GM13976 (cell line): Measurements from ENCODE around the gene SLIT3.

Source experiments
- DNase-seq: peaks from one replicate; pipeline ENCODE4 v3.0.0; 2012; ENCODE audit warnings: low spot score
- CTCF ChIP-seq: IDR thresholded peaks from 2 replicates; pipeline ENCODE4 v1.5.1; 2012; ENCODE audit warnings: borderline replicate concordance, mild to moderate bottlenecking; ENCODE audit not compliant: insufficient read depth; ENCODE audit errors: extremely low read depth, missing control alignments, control extremely low read depth
- in situ Hi-C: fragments of 300-500 bp; cut with MboI; formaldehyde crosslinking; loops from one replicate; pipeline ENCODE4 v1.12.0; 2022; ENCODE audit warnings: low sequenced_read_pairs, mixed read lengths, inconsistent platforms; ENCODE audit not compliant: unreplicated experiment

SLIT3 gene

GRCh38 chr5:168660691-168661090 lies 640.2 kb downstream of the SLIT3 start:
- TF ChIP-seq CTCF = no peak
- in situ Hi-C loops = no loop called here
- no peak for DNase-seq

GRCh38 chr5:168659286-168659847 lies 641.6 kb downstream of the SLIT3 start:
- no peak for TF ChIP-seq CTCF
- no peak for DNase-seq
- in situ Hi-C loops = no loop called here

GRCh38 chr5:168658394-168658793 lies 642.5 kb downstream of the SLIT3 start:
- TF ChIP-seq CTCF = no peak
- in situ Hi-C loops = no loop called here
- no peak for DNase-seq

GRCh38 chr5:168656633-168657032 lies 644.3 kb downstream of the SLIT3 start:
- in situ Hi-C loops = no loop called here
- no peak for TF ChIP-seq CTCF
- no peak for DNase-seq

GRCh38 chr5:168655316-168655715 lies 645.6 kb downstream of the SLIT3 start:
- in situ Hi-C loops = no loop called here
- no peak for DNase-seq
- TF ChIP-seq CTCF = no peak

- in situ Hi-C loops = no loop called here
- no peak for DNase-seq
- TF ChIP-seq CTCF = no peak
Observed at GRCh38 chr5:168654211-168654721, 646.7 kb downstream of the SLIT3 start.

DNA sequence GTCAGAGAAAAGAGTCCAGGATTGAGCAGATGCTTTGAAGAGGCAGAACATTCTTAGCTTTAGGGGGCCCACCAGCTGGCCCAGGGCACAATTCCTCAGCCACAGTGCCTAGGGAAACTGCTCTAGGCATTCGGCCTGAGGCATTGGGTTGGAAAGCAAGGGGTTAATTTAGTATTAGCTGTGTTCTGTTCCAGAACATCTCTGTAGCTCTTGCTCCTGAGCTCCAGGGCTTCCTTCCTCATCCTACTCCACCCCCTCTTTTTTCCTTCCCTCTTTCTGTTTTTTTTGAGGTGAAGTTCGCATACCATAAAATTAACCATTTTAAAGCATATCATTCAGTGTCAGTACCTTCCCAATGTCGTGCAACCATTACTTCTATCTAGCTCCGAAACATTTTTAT lies 647.3 kb downstream of the SLIT3 start:
- no peak for TF ChIP-seq CTCF
- no peak for DNase-seq
- in situ Hi-C loops = no loop called here
